OCI-LY1 (cell line): ENCODE results near the gene C1orf56.

Source experiments
- H2AFZ ChIP-seq: fragments of 200-600 bp; sonication (generic), shearing (Covaris generic); 2 replicates; pipeline ENCODE4 v1.6.0; 2014; ENCODE audit warnings: antibody characterized with exemption, mild to moderate bottlenecking, low read length
- H3F3A ChIP-seq: fragments of 200-600 bp; sonication (generic), shearing (Covaris generic); 2 replicates; pipeline ENCODE4 v1.6.0; 2014; ENCODE audit warnings: mild to moderate bottlenecking, antibody characterized with exemption, low read length, moderate library complexity; ENCODE audit not compliant: insufficient read depth
- H3K27ac ChIP-seq: fragments of 200-600 bp; sonication (generic); 2 replicates; pipeline ENCODE4 v1.5.1; 2014; ENCODE audit warnings: low read length, mixed run types, mild to moderate bottlenecking, low read depth; ENCODE audit not compliant: poor library complexity, severe bottlenecking
- H3K27me3 ChIP-seq: fragments of 200-600 bp; sonication (generic); 2 replicates; pipeline ENCODE4 v1.6.0; 2014; ENCODE audit warnings: antibody characterized with exemption, mild to moderate bottlenecking, low read length, moderate library complexity; ENCODE audit not compliant: insufficient read depth
- H3K36me3 ChIP-seq: fragments of 200-600 bp; sonication (generic); 2 replicates; pipeline ENCODE4 v1.6.1; 2014; ENCODE audit warnings: mild to moderate bottlenecking, antibody characterized with exemption, low read length, moderate library complexity, mixed read lengths; ENCODE audit not compliant: insufficient read depth
- H3K4me1 ChIP-seq: fragments of 200-600 bp; sonication (generic); 2 replicates; pipeline ENCODE4 v1.5.1; 2014; ENCODE audit warnings: mild to moderate bottlenecking, low read length, moderate library complexity; ENCODE audit not compliant: insufficient read depth, severe bottlenecking
- H3K4me2 ChIP-seq: fragments of 200-600 bp; sonication (generic), shearing (Covaris generic); 2 replicates; pipeline ENCODE4 v1.6.1; 2014; ENCODE audit warnings: low read length
- H3K4me3 ChIP-seq: fragments of 200-600 bp; sonication (generic); 2 replicates; pipeline ENCODE4 v1.5.1; 2014; ENCODE audit warnings: low read length, low read depth, mild to moderate bottlenecking, mixed read lengths; ENCODE audit not compliant: poor library complexity, severe bottlenecking
- H3K79me2 ChIP-seq: fragments of 200-600 bp; shearing (Covaris generic); 2 replicates; pipeline ENCODE4 v1.6.1; 2016; ENCODE audit warnings: mixed run types, low read length, mixed read lengths; ENCODE audit not compliant: insufficient read depth
- H3K9ac ChIP-seq: fragments of 200-600 bp; sonication (generic), shearing (Covaris generic); 2 replicates; pipeline ENCODE4 v1.6.1; 2014; ENCODE audit warnings: mild to moderate bottlenecking, low read length, mixed read lengths
- H3K9me2 ChIP-seq: fragments of 200-600 bp; sonication (generic), shearing (Covaris generic); 2 replicates; pipeline ENCODE4 v1.6.1; 2014; ENCODE audit warnings: low read depth, mild to moderate bottlenecking, low read length, mixed read lengths
- H3K9me3 ChIP-seq: fragments of 200-600 bp; shearing (Covaris generic); 2 replicates; pipeline ENCODE4 v1.6.1; 2014; ENCODE audit warnings: low read length, mixed read lengths
- H4K20me1 ChIP-seq: fragments of 200-600 bp; sonication (generic), shearing (Covaris generic); 2 replicates; pipeline ENCODE4 v1.6.0; 2016; ENCODE audit warnings: mild to moderate bottlenecking, low read length; ENCODE audit not compliant: insufficient read depth
- CTCF ChIP-seq: fragments of 200-600 bp; sonication (generic), shearing (Covaris generic); IDR thresholded peaks from 2 replicates; pipeline ENCODE4 v1.5.1; 2017; ENCODE audit warnings: mild to moderate bottlenecking, antibody characterized with exemption, low read length, moderate library complexity, mixed read lengths
- EZH2 ChIP-seq: fragments of 200-600 bp; sonication (generic), shearing (Covaris generic); IDR thresholded peaks from 2 replicates; pipeline ENCODE4 v1.8.0; 2017; ENCODE audit warnings: borderline replicate concordance, mixed run types, mild to moderate bottlenecking, antibody characterized with exemption, low read length, moderate library complexity, mixed read lengths

C1orf56 gene

GRCh38 chr1:151032164-151032563 lies 15.4 kb upstream of the C1orf56 start:
- Histone ChIP-seq H3K9me2 (no peaks in the 10 kb centered on the region), H3K4me1 (no peaks in the 10 kb centered on the region), H3K4me3 (no peak overlapping the region), H3K4me2 (no peak overlapping the region), H3K27ac (no peak overlapping the region), H3K9ac (no peak overlapping the region), H3K36me3 (peaks cover 28% of the 10 kb centered on the region), H3F3A (no peaks in the 10 kb centered on the region), H3K9me3 (no peaks in the 10 kb centered on the region), H2AFZ (no peak overlapping the region), H3K79me2 (no peaks in the 10 kb centered on the region), H3K27me3 (no peaks in the 10 kb centered on the region), H4K20me1 (no peaks in the 10 kb centered on the region)
- TF ChIP-seq CTCF: no peak
- no peak for TF ChIP-seq EZH2

DNA sequence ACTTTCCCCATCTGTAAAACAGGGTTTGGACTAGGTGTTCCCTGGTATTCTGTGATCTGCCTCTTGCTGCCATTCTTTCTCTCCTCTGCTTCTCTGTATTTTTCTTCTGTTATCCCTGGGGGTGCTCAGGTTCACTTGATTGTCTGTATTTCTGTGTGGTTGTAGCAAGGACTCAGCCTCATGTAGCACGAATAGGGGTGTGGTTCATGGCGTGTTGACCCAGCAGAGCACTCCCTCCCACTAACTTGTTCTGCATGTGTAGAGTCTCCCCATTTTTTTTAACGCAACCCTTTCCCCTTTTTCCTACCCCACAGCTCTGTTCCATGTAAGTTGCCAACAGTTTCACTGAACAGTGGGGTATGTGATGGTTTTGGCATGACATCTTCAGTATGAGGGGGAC lies 12.4 kb upstream of the C1orf56 start:
- Histone ChIP-seq H3K9me3 (no peaks in the 10 kb centered on the region), H3K9ac (no peak overlapping the region), H3K36me3 (peaks cover 17% of the 10 kb centered on the region), H3K4me3 (no peak overlapping the region), H3K27me3 (no peaks in the 10 kb centered on the region), H3K79me2 (no peaks in the 10 kb centered on the region), H3K9me2 (no peaks in the 10 kb centered on the region), H2AFZ (no peak overlapping the region), H3K27ac (no peak overlapping the region), H3F3A (no peaks in the 10 kb centered on the region), H3K4me2 (no peak overlapping the region), H4K20me1 (no peaks in the 10 kb centered on the region), H3K4me1 (no peaks in the 10 kb centered on the region)
- TF ChIP-seq EZH2 (no peak), CTCF (no peak)

DNA sequence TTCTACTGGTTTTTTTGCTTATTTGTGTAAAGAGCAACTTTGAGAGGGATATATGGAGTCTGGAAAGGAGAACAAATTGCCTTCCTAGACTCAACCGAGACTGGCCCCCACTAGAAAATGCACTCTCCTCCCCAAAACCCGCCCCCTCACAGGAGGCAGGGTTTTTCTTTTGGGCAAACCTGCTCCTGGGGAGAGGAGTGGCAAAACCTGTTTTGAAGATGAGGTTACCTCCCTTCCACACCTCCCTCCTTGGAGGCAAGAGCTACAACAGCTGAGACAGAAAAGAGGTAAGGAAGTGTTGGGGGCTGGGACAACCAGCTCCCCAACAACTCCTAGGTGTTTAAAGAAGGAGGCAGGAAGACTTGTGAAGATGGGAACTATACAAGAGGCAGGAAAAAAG lies 11.2 kb upstream of the C1orf56 start, which contains the start of gene BNIPL:
Gene BNIPL (plus strand): TSS at position 231 of the 400 bp plus-strand sequence. CDS start 140 bp downstream, at position 371.
- Histone ChIP-seq H3K79me2 (no peaks in the 10 kb centered on the region), H3K9me2 (no peaks in the 10 kb centered on the region), H3K4me3 (no peak within 1 kb of the TSS), H3K9me3 (no peaks in the 10 kb centered on the region), H3K27me3 (no peaks in the 10 kb centered on the region), H3F3A (no peaks in the 10 kb centered on the region), H3K4me1 (no peaks in the 10 kb centered on the region), H3K27ac (no peak within 1 kb of the TSS), H4K20me1 (no peaks in the 10 kb centered on the region), H3K9ac (no peak within 1 kb of the TSS), H2AFZ (no peak within 1 kb of the TSS), H3K4me2 (no peak within 1 kb of the TSS), H3K36me3 (peaks cover 12% of the 10 kb centered on the region)
- TF ChIP-seq CTCF (no peak), EZH2 (no peak)
